ENCODE measurements around the gene AKR1B1. TPM values are rescaled to one million over a fixed set of nuclear protein-coding genes. Genes with fewer than 3 reads are reported as not detected.

AKR1B1 gene
- total RNA-seq, 1 donor from 2014 or later = 134 TPM

- DNase-seq (ENCODE audit: low read depth) = no peak
- no peak for TF ChIP-seq CTCF (conservative IDR thresholded peaks at IDR 0.05; ENCODE audit: low read depth, low read length)
- H3K4me3 ChIP-seq (ENCODE audit: low read depth, low read length) = no peak overlapping the region
Observed at GRCh38 chr7:134414109-134414508, 44.8 kb downstream of the AKR1B1 start.

GRCh38 chr7:134407311-134407710 lies 51.6 kb downstream of the AKR1B1 start:
- TF ChIP-seq CTCF (conservative IDR thresholded peaks at IDR 0.05; ENCODE audit: low read depth, low read length) = no peak
- no peak for DNase-seq (ENCODE audit: low read depth)

GRCh38 chr7:134406431-134406830 lies 52.5 kb downstream of the AKR1B1 start:
- TF ChIP-seq CTCF (conservative IDR thresholded peaks at IDR 0.05; ENCODE audit: low read depth, low read length) = no peak
- no peak overlapping the region for H3K4me3 ChIP-seq (ENCODE audit: low read depth, low read length)
- no peak for DNase-seq (ENCODE audit: low read depth)

More at GRCh38 chr7:134407311-134407710, 51.6 kb downstream of the AKR1B1 start:
- H3K4me3 ChIP-seq (ENCODE audit: low read depth, low read length) = no peak overlapping the region

- no peak for DNase-seq (ENCODE audit: low read depth)
- no peak for TF ChIP-seq CTCF (conservative IDR thresholded peaks at IDR 0.05; ENCODE audit: low read depth, low read length)
- H3K4me3 ChIP-seq (ENCODE audit: low read depth, low read length) = no peak overlapping the region
Observed at GRCh38 chr7:134405299-134405698, 53.6 kb downstream of the AKR1B1 start.

- DNase-seq (ENCODE audit: low read depth) = no peak
- TF ChIP-seq CTCF (conservative IDR thresholded peaks at IDR 0.05; ENCODE audit: low read depth, low read length) = no peak
- H3K4me3 ChIP-seq (ENCODE audit: low read depth, low read length) = no peak overlapping the region
Observed at GRCh38 chr7:134403062-134403461, 55.8 kb downstream of the AKR1B1 start.

- TF ChIP-seq CTCF (conservative IDR thresholded peaks at IDR 0.05; ENCODE audit: low read depth, low read length) = no peak
- H3K4me3 ChIP-seq (ENCODE audit: low read depth, low read length) = no peak overlapping the region
- DNase-seq (ENCODE audit: low read depth) = no peak
Observed at GRCh38 chr7:134400859-134401258, 58.0 kb downstream of the AKR1B1 start.

GRCh38 chr7:134396031-134396430 lies 62.9 kb downstream of the AKR1B1 start:
- no peak for DNase-seq (ENCODE audit: low read depth)
- TF ChIP-seq CTCF (conservative IDR thresholded peaks at IDR 0.05; ENCODE audit: low read depth, low read length) = no peak
- no peak overlapping the region for H3K4me3 ChIP-seq (ENCODE audit: low read depth, low read length)

Measured in epithelial cell of proximal tubule (primary cell).